ENCODE data around the gene SGO2. TPM values are rescaled to one million over a fixed set of nuclear protein-coding genes. Genes with fewer than 3 reads are reported as not detected.

The SGO2 gene
- total and polyA plus RNA-seq, 10 of the 15 experiments (the other 5 are each of a cell fraction or from before 2014, with no cell fraction given) = 15.8 to 55.2 (median 24.3) TPM

GRCh38 chr2:200483729-200484198, 42.2 kb upstream of the SGO2 start (continued):
- TF ChIP-seq CUX1 (IDR thresholded peaks at IDR 0.05; ENCODE audit: insufficient replicate concordance, low read depth, low read length) = no peak
- TF ChIP-seq E4F1 (IDR thresholded peaks at IDR 0.05; ENCODE audit: borderline replicate concordance, partially characterized antibody) = no peak

GRCh38 chr2:200484934-200485333, 41.1 kb upstream of the SGO2 start:
- H3K9ac ChIP-seq (ENCODE audit: control insufficient read depth, insufficient read depth, low read length) = no peak overlapping the region
- WGBS (ENCODE audit: insufficient coverage, insufficient replicate concordance, low lambda C conversion rate, missing lambda C conversion rate) = 45% methylated on average over 3 of the region's 3 CpGs
- no peaks in the 10 kb centered on the region for H3K27me3 ChIP-seq (replicated peaks in 1 of 2; ENCODE audit: control insufficient read depth in 2 of 2, insufficient read depth in 2 of 2, low read length in 1 of 2)
- H2AFZ ChIP-seq (ENCODE audit: control insufficient read depth, low read depth, low read length) = no peak overlapping the region
- no peaks in the 10 kb centered on the region for H3K36me3 ChIP-seq (ENCODE audit: control insufficient read depth in 2 of 2, insufficient read depth in 2 of 2, low read length in 1 of 2)
- ChIA-PET CTCF (interaction anchor here (0.7 to 10.3 kb wide), 31 partner anchors 8 to 584 kb away, joined by 3 to 147 read pairs (median 9); partner anchors contain the start of genes KCTD18 and SGO2), POLR2A (interaction anchor here (0.8 kb wide), 1 partner anchor 12 kb away, joined by 3 read pairs; no protein-coding TSS in a partner anchor), SMC1A (ENCODE audit: uncharacterized antibody, unreplicated experiment) (interaction anchor here (0.7 to 6.9 kb wide), 16 partner anchors 9 to 689 kb away, joined by 3 to 89 read pairs (median 3); partner anchors contain the start of gene SGO2), RAD21 (ENCODE audit: unreplicated experiment) (interaction anchor here (1.5 to 5.2 kb wide), 13 partner anchors 9 to 692 kb away, joined by 4 to 91 read pairs (median 15); partner anchors contain the start of genes KCTD18 and SGO2)
- DNase-seq (ENCODE audit: low read depth, low spot score) = no peak
- no peaks in the 10 kb centered on the region for H3K9me3 ChIP-seq (replicated peaks; ENCODE audit: control insufficient read depth, insufficient read depth, low read length)
- intact Hi-C loops (cut with micrococcal nuclease; ENCODE audit: unreplicated experiment) = no loop called here
- H3K27ac ChIP-seq (ENCODE audit: control insufficient read depth, insufficient read depth) = no peak overlapping the region
- H3K79me2 ChIP-seq (ENCODE audit: control insufficient read depth, insufficient read depth, low read length) = no peaks in the 10 kb centered on the region
- H4K20me1 ChIP-seq (ENCODE audit: control insufficient read depth, insufficient read depth) = no peaks in the 10 kb centered on the region
- no TSS peak for BruUV-seq (replicated peaks)
- no peak overlapping the region for H3K4me2 ChIP-seq (ENCODE audit: control insufficient read depth, insufficient read depth)
- ATAC-seq = no peak
- TF ChIP-seq HDAC2 (IDR thresholded peaks at IDR 0.05) (no peak), PKNOX1 (IDR thresholded peaks at IDR 0.05) (peak; percentile 9; the same call in 1 of the 2 replicates), CHD1 (IDR thresholded peaks at IDR 0.05; ENCODE audit: low read depth, low read length) (no peak), TCF12 (IDR thresholded peaks at IDR 0.05; ENCODE audit: low read depth, low read length) (no peak)
- in situ Hi-C loops (cut with MboI) = loop anchor here (10.0 kb wide), 1 partner anchor 220 kb away; no protein-coding TSS in a partner anchor
- no peak overlapping the region for H3K4me3 ChIP-seq
- no peaks in the 10 kb centered on the region for H3K4me1 ChIP-seq (ENCODE audit: control insufficient read depth, insufficient read depth, low read length)
- no peak for FAIRE-seq

All from GM12878 (cell line).